Liver (tissue), 9 donors: ENCODE data around the gene OCEL1. TPM values are rescaled to one million over a fixed set of nuclear protein-coding genes. Genes with fewer than 3 reads are reported as not detected.
"Not testable (repeated sequence)": the region's sequence is repeated elsewhere in the genome, so short reads cannot be mapped to it uniquely, and the experiment has no call there.

Source experiments
- DNase-seq: peaks from one replicate; pipeline ENCODE4 v3.0.0-alpha.2; 2017; ENCODE audit warnings: low spot score
- H3K27ac ChIP-seq, 2 donors: one replicate each; pipeline ENCODE4 v1.7.0; 2013; ENCODE audit warnings: inconsistent platforms in 2 of 2, low read length in 2 of 2, control low read depth in 1 of 2, low read depth in 1 of 2, mild to moderate bottlenecking in 1 of 2
- H3K27me3 ChIP-seq, 4 donors: one replicate each; pipeline versions ENCODE4 v1.6.1 to v1.7.0; 2013; ENCODE audit warnings: low read length in 3 of 4, inconsistent platforms in 1 of 4, mild to moderate bottlenecking in 1 of 4, moderate library complexity in 1 of 4; ENCODE audit not compliant: control insufficient read depth in 4 of 4, insufficient read depth in 4 of 4
- H3K36me3 ChIP-seq, 4 donors: one replicate each; pipeline versions ENCODE4 v1.6.1 to v1.7.0; 2013; ENCODE audit warnings: low read length in 3 of 4, mild to moderate bottlenecking in 3 of 4, low read depth in 1 of 4, moderate library complexity in 1 of 4; ENCODE audit not compliant: control insufficient read depth in 4 of 4, insufficient read depth in 3 of 4
- H3K4me1 ChIP-seq, 4 donors: one replicate each; pipeline versions ENCODE4 v1.6.1 to v1.7.0; 2013; ENCODE audit warnings: low read length in 3 of 4, mild to moderate bottlenecking in 3 of 4, moderate library complexity in 1 of 4; ENCODE audit not compliant: control insufficient read depth in 4 of 4, insufficient read depth in 4 of 4
- H3K4me3 ChIP-seq, 3 donors: one replicate each; pipeline versions ENCODE4 v1.6.1 to v1.7.0; 2013; ENCODE audit warnings: low read length in 3 of 3, control low read depth in 1 of 3, low read depth in 1 of 3, mild to moderate bottlenecking in 1 of 3
- H3K9ac ChIP-seq, 2 donors: one replicate each; pipeline ENCODE4 v1.7.0; 2013; ENCODE audit warnings: low read length in 2 of 2, mild to moderate bottlenecking in 2 of 2, moderate library complexity in 2 of 2, control low read depth in 1 of 2, low read depth in 1 of 2
- H3K9me3 ChIP-seq, 4 donors: one replicate each; pipeline versions ENCODE4 v1.6.1 to v1.7.0; 2013; ENCODE audit warnings: low read length in 3 of 4; ENCODE audit not compliant: control insufficient read depth in 4 of 4
- EGR1 ChIP-seq, 2 donors: IDR thresholded peaks; 2 replicates each; pipeline ENCODE4 v1.6.1; 2016 to 2018; ENCODE audit warnings: antibody characterized with exemption in 2 of 2, low read depth in 2 of 2
- FOXA2 ChIP-seq: IDR thresholded peaks from 2 replicates; pipeline ENCODE4 v1.6.1; 2016; ENCODE audit warnings: antibody characterized with exemption
- GABPA ChIP-seq, 2 donors: IDR thresholded peaks in 1 of 2; conservative IDR thresholded peaks in 1 of 2; 2 replicates each; pipeline ENCODE4 v1.6.1; 2016; ENCODE audit warnings: antibody characterized with exemption in 2 of 2, mild to moderate bottlenecking in 1 of 2, moderate library complexity in 1 of 2
- HNF4A ChIP-seq, 2 donors: conservative IDR thresholded peaks; 2 replicates each; pipeline ENCODE4 v1.6.1; 2016; ENCODE audit warnings: antibody characterized with exemption in 2 of 2, mild to moderate bottlenecking in 2 of 2
- HNF4G ChIP-seq: IDR thresholded peaks from 2 replicates; pipeline ENCODE4 v1.6.1; 2016; ENCODE audit warnings: antibody characterized with exemption
- JUND ChIP-seq, 2 donors: IDR thresholded peaks; 2 replicates each; pipeline ENCODE4 v1.6.1; 2016; ENCODE audit warnings: antibody characterized with exemption in 2 of 2
- NR2F2 ChIP-seq: IDR thresholded peaks from 2 replicates; pipeline ENCODE4 v1.6.1; 2016; ENCODE audit warnings: antibody characterized with exemption
- RAD21 ChIP-seq, 2 donors: IDR thresholded peaks; 2 replicates each; pipeline ENCODE4 v1.6.1; 2016; ENCODE audit warnings: antibody characterized with exemption in 2 of 2, mild to moderate bottlenecking in 2 of 2
- SP1 ChIP-seq: IDR thresholded peaks from 2 replicates; pipeline ENCODE4 v1.6.1; 2018; ENCODE audit warnings: antibody characterized with exemption, mild to moderate bottlenecking
- TAF1 ChIP-seq: conservative IDR thresholded peaks from 2 replicates; pipeline ENCODE4 v1.6.1; 2016; ENCODE audit warnings: antibody characterized with exemption, mild to moderate bottlenecking
- ZBTB33 ChIP-seq: IDR thresholded peaks from 2 replicates; pipeline ENCODE4 v1.6.1; 2016; ENCODE audit warnings: antibody characterized with exemption
- WGBS: extraction: QIAGEN DNeasy Blood & Tissue Kit; methylation state at CpG from one replicate; pipeline ENCODE4 v1.1.7; 2013; 5-methylcytosine and 5-hydroxymethylcytosine counted together
- polyA plus RNA-seq, 2 donors: library from polyadenylated mRNA; stranded (reverse) in 1 of 2; unstranded in 1 of 2; fragments of 200-250 nt in 1 of 2; fragments of >200 nt in 1 of 2; fragmentation: Nextera tagmentation in 1 of 2; extraction: Ambion mirVana in 1 of 2; gene quantifications; one replicate each; pipeline versions ENCODE4 v1.2.1 to v1.2.3, GENCODE V29; 2013 to 2015
- total RNA-seq, 2 donors: library from RNA; depleted of rRNA; stranded (reverse); fragments of >200 nt; gene quantifications; one replicate each; pipeline ENCODE4 v1.2.3, GENCODE V29; 2014
- TF ChIP-seq, protein P1 (sequence below): IDR thresholded peaks from 2 replicates; pipeline ENCODE4 v1.6.1; 2016; ENCODE audit warnings: antibody characterized with exemption
- TF ChIP-seq, protein P2 (sequence below): fragments of 150-350 bp; IDR thresholded peaks from 2 replicates; pipeline ENCODE4 v1.5.1; 2017; ENCODE audit warnings: improper control_type of control experiment, low read depth, low read length; ENCODE audit not compliant: missing input control
- TF ChIP-seq, protein P3 (sequence below): IDR thresholded peaks from 2 replicates; pipeline ENCODE4 v1.6.1; 2016; ENCODE audit warnings: antibody characterized with exemption, mild to moderate bottlenecking
- donor health status: healthy.
- donor health status: healthy.
- donor health status: healthy.
- donor health status: healthy.
- donor health status: healthy.

The OCEL1 gene
- total and polyA plus RNA-seq, 4 donors = 4.9 to 32.5 (median 20.8) TPM

- H3K9me3 ChIP-seq = no peaks in the 10 kb centered on the region
- TF ChIP-seq, protein P1, sequence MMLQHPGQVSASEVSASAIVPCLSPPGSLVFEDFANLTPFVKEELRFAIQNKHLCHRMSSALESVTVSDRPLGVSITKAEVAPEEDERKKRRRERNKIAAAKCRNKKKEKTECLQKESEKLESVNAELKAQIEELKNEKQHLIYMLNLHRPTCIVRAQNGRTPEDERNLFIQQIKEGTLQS = no peak
- no peak for TF ChIP-seq GABPA (IDR thresholded peaks at IDR 0.05 in 1 of 2, conservative IDR thresholded peaks at IDR 0.05 in 1 of 2)
- no peak for TF ChIP-seq EGR1 (IDR thresholded peaks at IDR 0.05; ENCODE audit: low read depth in 2 of 2)
- no peak for TF ChIP-seq HNF4A (conservative IDR thresholded peaks at IDR 0.05)
- TF ChIP-seq NR2F2 = no peak
- TF ChIP-seq, protein P2, sequence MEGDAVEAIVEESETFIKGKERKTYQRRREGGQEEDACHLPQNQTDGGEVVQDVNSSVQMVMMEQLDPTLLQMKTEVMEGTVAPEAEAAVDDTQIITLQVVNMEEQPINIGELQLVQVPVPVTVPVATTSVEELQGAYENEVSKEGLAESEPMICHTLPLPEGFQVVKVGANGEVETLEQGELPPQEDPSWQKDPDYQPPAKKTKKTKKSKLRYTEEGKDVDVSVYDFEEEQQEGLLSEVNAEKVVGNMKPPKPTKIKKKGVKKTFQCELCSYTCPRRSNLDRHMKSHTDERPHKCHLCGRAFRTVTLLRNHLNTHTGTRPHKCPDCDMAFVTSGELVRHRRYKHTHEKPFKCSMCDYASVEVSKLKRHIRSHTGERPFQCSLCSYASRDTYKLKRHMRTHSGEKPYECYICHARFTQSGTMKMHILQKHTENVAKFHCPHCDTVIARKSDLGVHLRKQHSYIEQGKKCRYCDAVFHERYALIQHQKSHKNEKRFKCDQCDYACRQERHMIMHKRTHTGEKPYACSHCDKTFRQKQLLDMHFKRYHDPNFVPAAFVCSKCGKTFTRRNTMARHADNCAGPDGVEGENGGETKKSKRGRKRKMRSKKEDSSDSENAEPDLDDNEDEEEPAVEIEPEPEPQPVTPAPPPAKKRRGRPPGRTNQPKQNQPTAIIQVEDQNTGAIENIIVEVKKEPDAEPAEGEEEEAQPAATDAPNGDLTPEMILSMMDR = no peak
- no peak for TF ChIP-seq TAF1
- no peak for TF ChIP-seq HNF4G
- TF ChIP-seq JUND (IDR thresholded peaks at IDR 0.05) = no peak
- TF ChIP-seq FOXA2 = no peak
- TF ChIP-seq ZBTB33 = no peak
- no peak for TF ChIP-seq SP1
- TF ChIP-seq, protein P3, sequence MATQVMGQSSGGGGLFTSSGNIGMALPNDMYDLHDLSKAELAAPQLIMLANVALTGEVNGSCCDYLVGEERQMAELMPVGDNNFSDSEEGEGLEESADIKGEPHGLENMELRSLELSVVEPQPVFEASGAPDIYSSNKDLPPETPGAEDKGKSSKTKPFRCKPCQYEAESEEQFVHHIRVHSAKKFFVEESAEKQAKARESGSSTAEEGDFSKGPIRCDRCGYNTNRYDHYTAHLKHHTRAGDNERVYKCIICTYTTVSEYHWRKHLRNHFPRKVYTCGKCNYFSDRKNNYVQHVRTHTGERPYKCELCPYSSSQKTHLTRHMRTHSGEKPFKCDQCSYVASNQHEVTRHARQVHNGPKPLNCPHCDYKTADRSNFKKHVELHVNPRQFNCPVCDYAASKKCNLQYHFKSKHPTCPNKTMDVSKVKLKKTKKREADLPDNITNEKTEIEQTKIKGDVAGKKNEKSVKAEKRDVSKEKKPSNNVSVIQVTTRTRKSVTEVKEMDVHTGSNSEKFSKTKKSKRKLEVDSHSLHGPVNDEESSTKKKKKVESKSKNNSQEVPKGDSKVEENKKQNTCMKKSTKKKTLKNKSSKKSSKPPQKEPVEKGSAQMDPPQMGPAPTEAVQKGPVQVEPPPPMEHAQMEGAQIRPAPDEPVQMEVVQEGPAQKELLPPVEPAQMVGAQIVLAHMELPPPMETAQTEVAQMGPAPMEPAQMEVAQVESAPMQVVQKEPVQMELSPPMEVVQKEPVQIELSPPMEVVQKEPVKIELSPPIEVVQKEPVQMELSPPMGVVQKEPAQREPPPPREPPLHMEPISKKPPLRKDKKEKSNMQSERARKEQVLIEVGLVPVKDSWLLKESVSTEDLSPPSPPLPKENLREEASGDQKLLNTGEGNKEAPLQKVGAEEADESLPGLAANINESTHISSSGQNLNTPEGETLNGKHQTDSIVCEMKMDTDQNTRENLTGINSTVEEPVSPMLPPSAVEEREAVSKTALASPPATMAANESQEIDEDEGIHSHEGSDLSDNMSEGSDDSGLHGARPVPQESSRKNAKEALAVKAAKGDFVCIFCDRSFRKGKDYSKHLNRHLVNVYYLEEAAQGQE = no peak
- TF ChIP-seq RAD21 (IDR thresholded peaks at IDR 0.05) = no peak
- DNase-seq = no peak
- H3K4me3 ChIP-seq = no peak overlapping the region
- H3K27ac ChIP-seq = no peak overlapping the region
- H3K36me3 ChIP-seq = peaks cover 2 to 17% (median 6%) of the 10 kb centered on the region in 4 donors
- no peak overlapping the region for H3K9ac ChIP-seq
- H3K27me3 ChIP-seq = no peaks in the 10 kb centered on the region
- peaks cover 3 to 11% (median 10%) of the 10 kb centered on the region in 4 donors for H3K4me1 ChIP-seq
- 96% methylated on average over 13 of the region's 13 CpGs for WGBS
Observed at GRCh38 chr19:17268754-17269153, 42.7 kb downstream of the OCEL1 start.

DNA sequence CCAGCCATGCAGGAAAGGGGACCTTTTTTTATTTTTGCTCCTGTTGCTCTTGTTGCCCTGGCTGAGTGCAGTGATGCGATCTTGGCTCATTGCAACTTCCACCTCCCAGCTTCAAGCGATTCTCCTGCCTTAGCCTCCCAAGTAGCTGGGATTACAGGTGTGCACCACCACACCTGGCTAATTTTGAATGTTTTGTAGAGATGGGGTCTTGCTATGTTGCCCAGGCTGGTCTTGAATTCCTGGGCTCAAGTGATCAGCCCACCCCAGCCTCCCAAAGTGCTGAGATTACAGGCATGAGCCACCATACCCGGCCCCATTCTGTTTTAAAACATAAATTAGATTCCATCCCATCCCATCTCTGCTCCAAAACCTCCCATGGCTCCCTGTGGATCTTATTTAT, 48.9 kb downstream of the OCEL1 start:
- H3K4me1 ChIP-seq, H3K9me3 ChIP-seq, H3K4me3 ChIP-seq, DNase-seq, H3K27me3 ChIP-seq, H3K27ac ChIP-seq, H3K9ac ChIP-seq: not testable (repeated sequence)
- WGBS = 98% methylated on average over 3 of the region's 3 CpGs
- peaks cover 5 to 46% (median 19%) of the 10 kb centered on the region in 4 donors for H3K36me3 ChIP-seq
